Neural progenitor cell (in vitro differentiated cells): ENCODE results near the gene DNAJC30. TPM values are rescaled to one million over a fixed set of nuclear protein-coding genes. Genes with fewer than 3 reads are reported as not detected.
"Not testable (repeated sequence)": the region's sequence is repeated elsewhere in the genome, so short reads cannot be mapped to it uniquely, and the experiment has no call there.

Experiments used
- DNase-seq: peaks from one replicate; pipeline ENCODE4 v3.0.0-alpha.2; 2016; ENCODE audit warnings: low spot score
- H2AFZ ChIP-seq: fragments of 200-600 bp; sonication (generic); replicated peaks from 2 replicates; pipeline ENCODE4 v1.6.1; 2016; ENCODE audit warnings: antibody characterized with exemption
- H3F3A ChIP-seq: fragments of 200-600 bp; sonication (generic); 2 replicates; pipeline ENCODE4 v1.6.1; 2016; ENCODE audit warnings: antibody characterized with exemption, low read depth
- H3K27ac ChIP-seq: fragments of 200-600 bp; sonication (generic); 2 replicates; pipeline ENCODE4 v1.5.1; 2016; ENCODE audit warnings: mild to moderate bottlenecking
- H3K27me3 ChIP-seq: fragments of 200-600 bp; sonication (generic); 2 replicates; pipeline ENCODE4 v1.6.1; 2016; ENCODE audit warnings: mild to moderate bottlenecking, moderate library complexity
- H3K36me3 ChIP-seq: fragments of 200-600 bp; sonication (generic); 2 replicates; pipeline ENCODE4 v1.5.1; 2016
- H3K4me1 ChIP-seq: fragments of 200-600 bp; sonication (generic); 2 replicates; pipeline ENCODE4 v1.6.1; 2016; ENCODE audit warnings: mixed run types
- H3K4me2 ChIP-seq: fragments of 200-600 bp; sonication (generic); 2 replicates; pipeline ENCODE4 v1.6.1; 2016
- H3K4me3 ChIP-seq: fragments of 200-600 bp; sonication (generic); 2 replicates; pipeline ENCODE4 v1.5.1; 2016
- H3K79me2 ChIP-seq: fragments of 200-600 bp; sonication (generic); 2 replicates; pipeline ENCODE4 v1.6.1; 2016; ENCODE audit warnings: low read depth
- H3K9ac ChIP-seq: fragments of 200-600 bp; sonication (generic); 2 replicates; pipeline ENCODE4 v1.6.1; 2016
- H3K9me3 ChIP-seq: fragments of 200-600 bp; sonication (generic); 2 replicates; pipeline ENCODE4 v1.5.1; 2016; ENCODE audit warnings: low read depth
- H4K20me1 ChIP-seq: fragments of 200-600 bp; sonication (generic); 2 replicates; pipeline ENCODE4 v1.6.1; 2016; ENCODE audit warnings: low read depth
- H3K27ac Mint-ChIP-seq: 3 replicates; pipeline ENCODE4 v1.8.0; 2021; ENCODE audit warnings: mixed read lengths
- H3K27me3 Mint-ChIP-seq: 2 replicates; pipeline ENCODE4 v1.8.0; 2022; ENCODE audit warnings: low read depth, mild to moderate bottlenecking, inconsistent platforms, moderate library complexity, mixed read lengths; ENCODE audit not compliant: insufficient read depth
- H3K36me3 Mint-ChIP-seq: 3 replicates; pipeline ENCODE4 v1.8.0; 2021; ENCODE audit warnings: mixed read lengths
- H3K4me1 Mint-ChIP-seq: 3 replicates; pipeline ENCODE4 v1.8.0; 2021; ENCODE audit warnings: mixed read lengths
- H3K4me3 Mint-ChIP-seq: 3 replicates; pipeline ENCODE4 v1.8.0; 2021; ENCODE audit warnings: mild to moderate bottlenecking, moderate library complexity, mixed read lengths
- H3K9me3 Mint-ChIP-seq: 3 replicates; pipeline ENCODE4 v1.8.0; 2020; ENCODE audit warnings: mixed read lengths
- CTCF ChIP-seq: fragments of 200-600 bp; sonication (generic); IDR thresholded peaks from 2 replicates; pipeline ENCODE4 v1.5.1; 2017; ENCODE audit warnings: antibody characterized with exemption, mild to moderate bottlenecking
- EZH2 ChIP-seq: fragments of 200-600 bp; sonication (generic); IDR thresholded peaks from 2 replicates; pipeline ENCODE4 v1.6.1; 2017; ENCODE audit warnings: antibody characterized with exemption, mild to moderate bottlenecking, moderate library complexity
- EZH2phosphoT487 ChIP-seq: fragments of 200-600 bp; sonication (generic); IDR thresholded peaks from 2 replicates; pipeline ENCODE4 v1.6.1; 2017; ENCODE audit warnings: antibody characterized with exemption
- total RNA-seq: library from RNA; depleted of rRNA; stranded (reverse); fragments of >200 nt; gene quantifications from 2 replicates; pipeline ENCODE4 v1.2.3, GENCODE V29; 2015; ENCODE audit warnings: low replicate concordance

The DNAJC30 gene
- total RNA-seq, 1 donor from 2014 or later: 0.94 TPM

GRCh38 chr7:73723813-73724212 is 40.6 kb upstream of the DNAJC30 start:
- Histone ChIP-seq H3K4me1 (no peaks in the 10 kb centered on the region), H3K9ac (no peak overlapping the region), H3K36me3 (no peaks in the 10 kb centered on the region), H3K4me3 (no peak overlapping the region), H3K4me2 (no peak overlapping the region), H3K27me3 (peaks cover 23% of the 10 kb centered on the region), H3K9me3 (no peaks in the 10 kb centered on the region), H3K79me2 (peaks cover 2% of the 10 kb centered on the region), H2AFZ (no peak overlapping the region), H4K20me1 (peaks cover 3% of the 10 kb centered on the region), H3F3A (no peaks in the 10 kb centered on the region), H3K27ac (no peak overlapping the region)
- no peaks in the 10 kb centered on the region for H3K9me3 Mint-ChIP-seq
- H3K27me3 Mint-ChIP-seq: peaks cover 24% of the 10 kb centered on the region
- no peaks in the 10 kb centered on the region for H3K36me3 Mint-ChIP-seq
- peaks cover 7% of the 10 kb centered on the region for H3K4me1 Mint-ChIP-seq
- no peak overlapping the region for H3K27ac Mint-ChIP-seq
- no peak for DNase-seq
- TF ChIP-seq CTCF: no peak
- TF ChIP-seq EZH2phosphoT487: no peak
- TF ChIP-seq EZH2: no peak
- no peak overlapping the region for H3K4me3 Mint-ChIP-seq

GRCh38 chr7:73722785-73723184 is 39.5 kb upstream of the DNAJC30 start:
- H3K27me3 Mint-ChIP-seq: peaks cover 20% of the 10 kb centered on the region
- H2AFZ ChIP-seq: no peak overlapping the region
- TF ChIP-seq EZH2 (no peak), CTCF (no peak), EZH2phosphoT487 (no peak)
- no peak for DNase-seq
- no peak overlapping the region for H3K9ac ChIP-seq
- H3K4me3 Mint-ChIP-seq: no peak overlapping the region
- no peak overlapping the region for H3K4me2 ChIP-seq
- H3K4me3 ChIP-seq: no peak overlapping the region
- no peaks in the 10 kb centered on the region for H3K9me3 Mint-ChIP-seq
- H4K20me1 ChIP-seq: peaks cover 13% of the 10 kb centered on the region
- no peaks in the 10 kb centered on the region for H3K4me1 ChIP-seq
- H3K27ac ChIP-seq: no peak overlapping the region
- H3K79me2 ChIP-seq: peaks cover 10% of the 10 kb centered on the region
- H3F3A ChIP-seq: no peaks in the 10 kb centered on the region
- H3K27me3 ChIP-seq: peaks cover 33% of the 10 kb centered on the region
- peaks cover 6% of the 10 kb centered on the region for H3K4me1 Mint-ChIP-seq
- no peak overlapping the region for H3K27ac Mint-ChIP-seq
- H3K36me3 Mint-ChIP-seq: no peaks in the 10 kb centered on the region
- H3K36me3 ChIP-seq: no peaks in the 10 kb centered on the region
- no peaks in the 10 kb centered on the region for H3K9me3 ChIP-seq

- H3K27ac ChIP-seq, H3K36me3 ChIP-seq, H3K4me1 ChIP-seq, H3K4me3 ChIP-seq, H2AFZ ChIP-seq, H3K9me3 ChIP-seq, H3K27ac Mint-ChIP-seq, H3F3A ChIP-seq, H3K4me2 ChIP-seq, H3K9me3 Mint-ChIP-seq, H3K9ac ChIP-seq, H3K4me3 Mint-ChIP-seq, H3K4me1 Mint-ChIP-seq, DNase-seq, H3K36me3 Mint-ChIP-seq, H3K79me2 ChIP-seq: not testable (repeated sequence)
- H3K27me3 Mint-ChIP-seq: peaks cover 19% of the 10 kb centered on the region
- Histone ChIP-seq H4K20me1 (peaks cover 19% of the 10 kb centered on the region), H3K27me3 (peaks cover 33% of the 10 kb centered on the region)
Observed at GRCh38 chr7:73722182-73722581, 38.9 kb upstream of the DNAJC30 start.

GRCh38 chr7:73721377-73721817 is 38.1 kb upstream of the DNAJC30 start:
- H3K27ac ChIP-seq: no peak overlapping the region
- H3K9me3 Mint-ChIP-seq: no peaks in the 10 kb centered on the region
- H3K9me3 ChIP-seq: no peaks in the 10 kb centered on the region
- no peaks in the 10 kb centered on the region for H3F3A ChIP-seq
- H3K4me3 Mint-ChIP-seq: peak overlapping the region; percentile 82
- H3K4me1 ChIP-seq: no peaks in the 10 kb centered on the region
- H3K36me3 ChIP-seq: no peaks in the 10 kb centered on the region
- H3K4me3 ChIP-seq: no peak overlapping the region
- no peak overlapping the region for H3K27ac Mint-ChIP-seq
- peaks cover 33% of the 10 kb centered on the region for H3K27me3 ChIP-seq
- no peak for TF ChIP-seq EZH2
- DNase-seq: no peak
- H4K20me1 ChIP-seq: peaks cover 24% of the 10 kb centered on the region
- H3K36me3 Mint-ChIP-seq: no peaks in the 10 kb centered on the region
- no peak overlapping the region for H3K9ac ChIP-seq
- H3K4me2 ChIP-seq: no peak overlapping the region
- H3K79me2 ChIP-seq: peaks cover 10% of the 10 kb centered on the region
- peaks cover 9% of the 10 kb centered on the region for H3K4me1 Mint-ChIP-seq
- H3K27me3 Mint-ChIP-seq: peaks cover 17% of the 10 kb centered on the region
- no peak overlapping the region for H2AFZ ChIP-seq

GRCh38 chr7:73720443-73720842 is 37.2 kb upstream of the DNAJC30 start:
- not testable (repeated sequence) for H3K4me2 ChIP-seq, H3K9me3 Mint-ChIP-seq, H3K4me3 ChIP-seq, H3K36me3 Mint-ChIP-seq, H3K4me1 ChIP-seq, H3K79me2 ChIP-seq, H3K27ac ChIP-seq, H3K36me3 ChIP-seq, DNase-seq, H3K9ac ChIP-seq, H3K9me3 ChIP-seq, H3F3A ChIP-seq, H3K27ac Mint-ChIP-seq, H2AFZ ChIP-seq
- H3K27me3 ChIP-seq: peaks cover 33% of the 10 kb centered on the region
- Mint-ChIP-seq H3K4me3 (peak overlapping the region; percentile 82), H3K27me3 (peaks cover 17% of the 10 kb centered on the region), H3K4me1 (peaks cover 14% of the 10 kb centered on the region)
- peaks cover 30% of the 10 kb centered on the region for H4K20me1 ChIP-seq
